Measurements from ENCODE around the gene UBE2H. TPM values are rescaled to one million over a fixed set of nuclear protein-coding genes. Genes with fewer than 3 reads are reported as not detected.
"Not testable (repeated sequence)": the region's sequence is repeated elsewhere in the genome, so short reads cannot be mapped to it uniquely, and the experiment has no call there.

Gene UBE2H
- total RNA-seq, 1 experiment from 2014 or later = 37.4 TPM

DNA sequence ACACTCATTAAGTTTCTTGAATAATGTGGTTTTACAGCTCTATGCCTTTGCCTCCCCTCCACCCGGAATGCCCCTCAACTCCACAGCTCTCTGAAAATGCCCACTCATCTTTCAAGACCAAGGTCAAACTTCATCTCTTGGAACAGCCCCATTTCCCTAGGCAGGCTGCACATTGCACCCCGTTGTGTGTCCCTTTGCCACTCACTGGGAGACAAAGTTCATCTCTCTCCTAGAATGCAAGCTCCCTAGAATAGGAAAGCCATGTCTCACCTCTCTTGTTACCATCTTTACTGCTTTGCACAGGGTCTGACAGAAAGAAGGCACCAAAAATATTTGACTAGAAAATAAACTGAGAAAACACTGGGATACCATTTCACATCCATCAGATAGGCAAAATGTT lies 33.3 kb downstream of the UBE2H start:
- in situ Hi-C loops (cut with HindIII; ENCODE audit: low pct_unique_long_range_greater_than_20kb, low sequenced_read_pairs) = no loop called here
- DNase-seq (ENCODE audit: low read depth, low spot score) = no peak

DNA sequence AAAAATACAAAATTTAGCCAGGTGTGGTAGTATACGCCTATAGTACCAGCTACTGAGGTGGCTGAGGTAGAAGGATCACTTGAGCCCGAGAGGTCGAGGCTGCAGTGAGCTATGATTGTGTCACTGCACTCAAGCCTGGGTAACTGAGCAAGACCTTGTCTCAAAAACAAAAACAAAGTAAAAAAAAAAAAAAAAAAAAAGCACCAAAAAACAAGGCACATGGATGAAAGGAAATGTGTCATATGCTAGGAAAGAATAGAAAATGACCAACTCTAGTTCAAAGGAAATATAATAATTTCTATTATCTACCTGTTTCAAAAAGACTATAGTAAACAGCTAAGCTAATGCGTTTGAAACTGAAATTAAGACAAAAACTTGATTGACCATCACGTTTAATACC lies 33.8 kb downstream of the UBE2H start:
- DNase-seq (ENCODE audit: low read depth, low spot score) = no peak
- in situ Hi-C loops (cut with HindIII; ENCODE audit: low pct_unique_long_range_greater_than_20kb, low sequenced_read_pairs) = no loop called here

GRCh38 chr7:129917934-129918333 lies 34.8 kb downstream of the UBE2H start:
- in situ Hi-C loops (cut with HindIII; ENCODE audit: low pct_unique_long_range_greater_than_20kb, low sequenced_read_pairs) = no loop called here
- no peak for DNase-seq (ENCODE audit: low read depth, low spot score)

- DNase-seq (ENCODE audit: low read depth, low spot score) = peak; percentile 89
- in situ Hi-C loops (cut with HindIII; ENCODE audit: low pct_unique_long_range_greater_than_20kb, low sequenced_read_pairs) = no loop called here
These were observed 38.1 kb downstream of the UBE2H start for GRCh38 chr7:129914536-129915272.

DNA sequence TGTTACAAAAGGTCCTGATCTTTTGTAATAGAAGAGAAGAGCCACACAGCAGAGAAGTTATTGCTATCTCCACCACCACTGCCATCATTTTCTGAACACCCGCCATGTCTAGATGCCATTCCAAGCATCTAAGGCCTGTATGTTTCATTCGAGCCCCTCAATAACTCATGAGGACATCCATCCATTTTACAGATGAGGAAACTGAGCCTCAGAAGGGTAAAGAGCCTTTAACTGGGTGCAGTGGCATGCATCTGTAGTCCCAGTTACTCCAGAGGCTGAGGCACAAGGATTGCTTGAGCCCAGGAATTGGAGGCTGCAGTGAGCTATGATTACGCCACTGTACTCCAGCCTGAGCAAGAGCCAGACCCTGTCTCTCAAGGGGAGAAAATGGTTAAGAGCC lies 39.3 kb downstream of the UBE2H start:
- DNase-seq (ENCODE audit: low read depth, low spot score) = no peak
- in situ Hi-C loops (cut with HindIII; ENCODE audit: low pct_unique_long_range_greater_than_20kb, low sequenced_read_pairs) = no loop called here

GRCh38 chr7:129911790-129912189 lies 41.0 kb downstream of the UBE2H start:
- in situ Hi-C loops (cut with HindIII; ENCODE audit: low pct_unique_long_range_greater_than_20kb, low sequenced_read_pairs) = no loop called here
- no peak for DNase-seq (ENCODE audit: low read depth, low spot score)

- in situ Hi-C loops (cut with HindIII; ENCODE audit: low pct_unique_long_range_greater_than_20kb, low sequenced_read_pairs) = no loop called here
- DNase-seq (ENCODE audit: low read depth, low spot score) = no peak
These were observed 43.1 kb downstream of the UBE2H start for GRCh38 chr7:129909669-129910068.

- in situ Hi-C loops (cut with HindIII; ENCODE audit: low pct_unique_long_range_greater_than_20kb, low sequenced_read_pairs) = no loop called here
- DNase-seq (ENCODE audit: low read depth, low spot score) = no peak
These were observed 44.6 kb downstream of the UBE2H start for GRCh38 chr7:129908181-129908580.

GRCh38 chr7:129907122-129907736 lies 45.5 kb downstream of the UBE2H start:
- in situ Hi-C loops (cut with HindIII; ENCODE audit: low pct_unique_long_range_greater_than_20kb, low sequenced_read_pairs) = no loop called here
- DNase-seq (ENCODE audit: low read depth, low spot score) = no peak

GRCh38 chr7:129906700-129907099 lies 46.1 kb downstream of the UBE2H start:
- no peak for DNase-seq (ENCODE audit: low read depth, low spot score)

DNA sequence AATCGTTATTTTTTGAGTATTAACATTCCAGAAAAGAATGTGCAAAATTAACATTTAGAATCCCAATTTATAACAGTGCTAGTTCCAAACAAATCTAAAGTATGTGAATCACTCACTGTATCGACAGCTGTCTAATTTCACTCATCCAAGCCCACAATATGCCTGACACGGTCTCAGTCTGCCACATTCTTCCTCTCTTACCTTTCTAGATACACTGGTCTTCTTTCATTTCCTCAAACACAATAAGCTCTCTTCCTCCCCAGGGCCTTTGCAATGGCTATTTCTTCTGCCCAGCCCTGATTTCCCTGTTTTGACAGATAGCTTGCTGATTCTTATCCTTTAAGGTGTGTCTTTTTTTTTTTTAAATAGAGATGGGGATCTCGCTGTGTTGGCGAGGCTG lies 48.8 kb downstream of the UBE2H start:
- no peak for DNase-seq (ENCODE audit: low read depth, low spot score)
- in situ Hi-C loops (cut with HindIII; ENCODE audit: low pct_unique_long_range_greater_than_20kb, low sequenced_read_pairs) = no loop called here

More at GRCh38 chr7:129906700-129907099, 46.1 kb downstream of the UBE2H start:
- in situ Hi-C loops (cut with HindIII; ENCODE audit: low pct_unique_long_range_greater_than_20kb, low sequenced_read_pairs) = no loop called here

- in situ Hi-C loops (cut with HindIII; ENCODE audit: low pct_unique_long_range_greater_than_20kb, low sequenced_read_pairs) = no loop called here
- DNase-seq (ENCODE audit: low read depth, low spot score) = no peak
These were observed 49.9 kb downstream of the UBE2H start for GRCh38 chr7:129902788-129903422.

DNA sequence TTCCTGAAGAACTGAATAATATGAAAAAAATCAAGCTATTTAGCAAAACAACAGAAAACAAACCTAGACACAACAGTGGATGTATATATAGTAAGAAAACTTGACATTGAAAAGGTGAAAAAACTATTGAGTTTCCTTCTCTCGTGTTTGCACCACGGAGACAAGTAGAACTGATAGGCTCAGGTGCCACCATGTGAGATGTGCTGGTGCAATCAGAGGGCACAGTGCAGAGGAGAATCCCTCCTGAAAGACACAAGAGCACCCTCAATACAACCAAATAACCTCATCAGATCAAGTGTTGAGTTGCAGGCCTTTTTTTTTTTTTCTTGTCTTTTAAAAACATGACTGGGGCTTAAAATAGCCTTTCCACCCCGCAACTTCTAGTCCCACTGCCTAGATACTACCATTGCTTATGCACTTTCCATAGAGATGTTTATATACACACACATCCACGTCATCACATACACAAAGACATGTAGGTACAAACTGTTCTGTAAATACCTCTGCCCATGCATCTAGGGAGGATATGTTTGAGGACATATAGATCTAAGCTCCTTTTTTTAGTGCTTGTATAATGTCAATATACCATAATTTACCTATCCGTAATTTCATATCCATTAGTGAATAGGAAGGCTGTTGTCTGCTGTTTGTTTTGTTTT lies 54.1 kb downstream of the UBE2H start:
- in situ Hi-C loops (cut with HindIII; ENCODE audit: low pct_unique_long_range_greater_than_20kb, low sequenced_read_pairs) = no loop called here
- no peak for DNase-seq (ENCODE audit: low read depth, low spot score)

DNA sequence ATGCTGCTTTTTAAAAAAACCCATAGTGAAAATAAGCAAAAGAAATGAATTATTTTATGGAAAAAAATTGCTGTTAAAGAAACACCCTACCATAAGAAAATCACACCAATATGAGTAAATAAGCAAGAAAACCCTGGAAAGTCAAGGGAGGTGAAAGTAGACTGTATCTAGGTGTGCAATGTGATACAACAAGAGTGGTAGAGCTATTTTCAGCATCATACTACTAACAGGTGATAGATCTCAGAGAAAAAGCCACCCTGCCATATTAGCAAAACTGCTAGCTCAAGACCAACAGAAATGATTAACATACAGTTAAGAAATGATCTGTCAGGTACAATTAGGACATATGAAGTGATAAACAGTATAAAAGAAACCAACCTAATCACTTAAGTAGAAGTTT lies 54.8 kb downstream of the UBE2H start:
- no peak for DNase-seq (ENCODE audit: low read depth, low spot score)
- in situ Hi-C loops (cut with HindIII; ENCODE audit: low pct_unique_long_range_greater_than_20kb, low sequenced_read_pairs) = no loop called here

GRCh38 chr7:129896568-129897382 lies 56.0 kb downstream of the UBE2H start:
- DNase-seq (ENCODE audit: low read depth, low spot score) = no peak
- in situ Hi-C loops (cut with HindIII; ENCODE audit: low pct_unique_long_range_greater_than_20kb, low sequenced_read_pairs) = no loop called here

GRCh38 chr7:129894184-129894583 lies 58.6 kb downstream of the UBE2H start:
- in situ Hi-C loops (cut with HindIII; ENCODE audit: low pct_unique_long_range_greater_than_20kb, low sequenced_read_pairs); DNase-seq (ENCODE audit: low read depth, low spot score): not testable (repeated sequence)

- no peak for DNase-seq (ENCODE audit: low read depth, low spot score)
- in situ Hi-C loops (cut with HindIII; ENCODE audit: low pct_unique_long_range_greater_than_20kb, low sequenced_read_pairs) = no loop called here
These were observed 62.7 kb downstream of the UBE2H start for GRCh38 chr7:129890090-129890489.
